RWPE2 (cell line): ENCODE results near the gene ATP5MG.

ENCODE experiments used
- ATAC-seq: fragments of 200-7000 bp; cut with Tn5 transposase; 3 replicates; pipeline ENCODE4 v1.9.1; 2021; ENCODE audit warnings: low read depth
- DNase-seq: peaks from one replicate; pipeline ENCODE4 v3.0.0-alpha.2; 2020; ENCODE audit warnings: low spot score
- H3K27ac ChIP-seq: fragments of 450-650 bp; 2 replicates; pipeline ENCODE4 v1.5.1; 2017; ENCODE audit warnings: mild to moderate bottlenecking; ENCODE audit not compliant: poor library complexity, severe bottlenecking
- H3K27me3 ChIP-seq: fragments of 250-450 bp; sonication (Bioruptor Pico); 2 replicates; pipeline ENCODE4 v1.5.1; 2021; ENCODE audit warnings: mild to moderate bottlenecking, moderate library complexity; ENCODE audit not compliant: insufficient read depth, poor library complexity, severe bottlenecking
- H3K36me3 ChIP-seq: fragments of 250-450 bp; sonication (Bioruptor Pico); 2 replicates; pipeline ENCODE4 v1.5.1; 2020; ENCODE audit warnings: low read depth, mild to moderate bottlenecking, moderate library complexity
- H3K4me1 ChIP-seq: fragments of 250-450 bp; sonication (Bioruptor Pico); 2 replicates; pipeline ENCODE4 v1.5.1; 2021; ENCODE audit warnings: mild to moderate bottlenecking, moderate library complexity; ENCODE audit not compliant: insufficient read depth, poor library complexity, severe bottlenecking
- H3K4me3 ChIP-seq: fragments of 250-450 bp; sonication (Bioruptor Pico); 2 replicates; pipeline ENCODE4 v1.5.1; 2021; ENCODE audit warnings: mild to moderate bottlenecking, moderate library complexity; ENCODE audit not compliant: severe bottlenecking
- H3K9me3 ChIP-seq: fragments of 250-450 bp; sonication (Bioruptor Pico); 2 replicates; pipeline ENCODE4 v1.5.1; 2021; ENCODE audit warnings: mild to moderate bottlenecking, moderate library complexity; ENCODE audit not compliant: severe bottlenecking
- TF ChIP-seq, protein P1 (sequence below): fragments of 450-650 bp; IDR thresholded peaks from one replicate; pipeline ENCODE4 v1.5.1; 2017; ENCODE audit warnings: mild to moderate bottlenecking, moderate library complexity; ENCODE audit not compliant: poor library complexity, severe bottlenecking

ATP5MG gene

GRCh38 chr11:118435893-118436624 is 34.7 kb downstream of the ATP5MG start, which contains the start of gene KMT2A:
Gene KMT2A (plus strand): TSS chr11:118436492. CDS start chr11:118436513, 21 bp downstream.
- peak within 1 kb of the TSS; percentile 84 for H3K27ac ChIP-seq
- H3K4me3 ChIP-seq, result peak within 1 kb of the TSS; percentile 97
- ATAC-seq (peak; percentile 53), DNase-seq (peak; percentile 97)
- no peaks in the 10 kb centered on the region for H3K9me3 ChIP-seq
- no peaks in the 10 kb centered on the region for H3K27me3 ChIP-seq
- TF ChIP-seq, protein P1, sequence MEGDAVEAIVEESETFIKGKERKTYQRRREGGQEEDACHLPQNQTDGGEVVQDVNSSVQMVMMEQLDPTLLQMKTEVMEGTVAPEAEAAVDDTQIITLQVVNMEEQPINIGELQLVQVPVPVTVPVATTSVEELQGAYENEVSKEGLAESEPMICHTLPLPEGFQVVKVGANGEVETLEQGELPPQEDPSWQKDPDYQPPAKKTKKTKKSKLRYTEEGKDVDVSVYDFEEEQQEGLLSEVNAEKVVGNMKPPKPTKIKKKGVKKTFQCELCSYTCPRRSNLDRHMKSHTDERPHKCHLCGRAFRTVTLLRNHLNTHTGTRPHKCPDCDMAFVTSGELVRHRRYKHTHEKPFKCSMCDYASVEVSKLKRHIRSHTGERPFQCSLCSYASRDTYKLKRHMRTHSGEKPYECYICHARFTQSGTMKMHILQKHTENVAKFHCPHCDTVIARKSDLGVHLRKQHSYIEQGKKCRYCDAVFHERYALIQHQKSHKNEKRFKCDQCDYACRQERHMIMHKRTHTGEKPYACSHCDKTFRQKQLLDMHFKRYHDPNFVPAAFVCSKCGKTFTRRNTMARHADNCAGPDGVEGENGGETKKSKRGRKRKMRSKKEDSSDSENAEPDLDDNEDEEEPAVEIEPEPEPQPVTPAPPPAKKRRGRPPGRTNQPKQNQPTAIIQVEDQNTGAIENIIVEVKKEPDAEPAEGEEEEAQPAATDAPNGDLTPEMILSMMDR, result no peak
- peaks cover 13% of the 10 kb centered on the region for H3K36me3 ChIP-seq
- H3K4me1 ChIP-seq, result peaks cover 16% of the 10 kb centered on the region

DNA sequence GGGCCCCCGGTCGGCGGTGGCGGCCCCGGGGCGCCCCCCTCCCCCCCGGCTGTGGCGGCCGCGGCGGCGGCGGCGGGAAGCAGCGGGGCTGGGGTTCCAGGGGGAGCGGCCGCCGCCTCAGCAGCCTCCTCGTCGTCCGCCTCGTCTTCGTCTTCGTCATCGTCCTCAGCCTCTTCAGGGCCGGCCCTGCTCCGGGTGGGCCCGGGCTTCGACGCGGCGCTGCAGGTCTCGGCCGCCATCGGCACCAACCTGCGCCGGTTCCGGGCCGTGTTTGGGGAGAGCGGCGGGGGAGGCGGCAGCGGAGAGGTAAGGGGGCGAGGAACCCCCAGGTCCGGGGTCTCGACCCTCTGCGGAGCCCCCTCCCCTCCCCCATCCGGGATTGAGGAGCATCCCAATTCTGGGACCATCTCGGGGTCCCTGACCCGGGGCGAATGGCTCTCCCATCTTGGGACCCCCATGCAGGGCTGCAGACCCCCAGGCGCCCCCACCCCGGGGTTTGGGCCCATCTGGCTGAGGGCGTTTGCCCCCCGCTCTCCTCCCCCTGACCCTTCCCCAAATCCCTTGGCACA is 35.3 kb downstream of the ATP5MG start:
- peaks cover 13% of the 10 kb centered on the region for H3K36me3 ChIP-seq
- no peaks in the 10 kb centered on the region for H3K9me3 ChIP-seq
- peaks cover 21% of the 10 kb centered on the region for H3K4me1 ChIP-seq
- peak overlapping the region; percentile 84 for H3K27ac ChIP-seq
- no peak for ATAC-seq
- peak; percentile 60 for DNase-seq
- H3K27me3 ChIP-seq, result no peaks in the 10 kb centered on the region
- peak overlapping the region; percentile 97 for H3K4me3 ChIP-seq
- TF ChIP-seq, protein P1, result no peak

GRCh38 chr11:118437208-118438125 is 36.1 kb downstream of the ATP5MG start:
- Histone ChIP-seq H3K36me3 (peaks cover 13% of the 10 kb centered on the region), H3K4me3 (peak overlapping the region; percentile 97), H3K9me3 (no peaks in the 10 kb centered on the region), H3K27ac (peak overlapping the region; percentile 84), H3K27me3 (no peaks in the 10 kb centered on the region), H3K4me1 (peaks cover 28% of the 10 kb centered on the region)
- DNase-seq (no peak), ATAC-seq (peak; percentile 40)
- TF ChIP-seq, protein P1, result no peak

- H3K36me3 ChIP-seq, result peaks cover 21% of the 10 kb centered on the region
- H3K27me3 ChIP-seq, result no peaks in the 10 kb centered on the region
- no peaks in the 10 kb centered on the region for H3K9me3 ChIP-seq
- TF ChIP-seq, protein P1, result no peak
- DNase-seq, result no peak
- peaks cover 30% of the 10 kb centered on the region for H3K4me1 ChIP-seq
- H3K4me3 ChIP-seq, result peak overlapping the region; percentile 97
- peak; percentile 28 for ATAC-seq
- H3K27ac ChIP-seq, result peak overlapping the region; percentile 84
Observed at GRCh38 chr11:118438314-118438931, 37.0 kb downstream of the ATP5MG start.
